ENCODE measurements around the gene ADAT2.
A peak's percentile ranks its signal among the peaks of the same experiment; 100 is the strongest.

Gene ADAT2

GRCh38 chr6:143450453-143451371, at the start of gene ADAT2, which contains the start of gene PEX3:
Gene ADAT2 (minus strand): TSS chr6:143450695. CDS start chr6:143450658, 37 bp downstream.
Gene PEX3 (plus strand): TSS chr6:143450805. CDS start chr6:143451043, 238 bp downstream.
- DNase-seq (ENCODE audit: low read depth): peak; percentile 89
- TF ChIP-seq, protein P1, sequence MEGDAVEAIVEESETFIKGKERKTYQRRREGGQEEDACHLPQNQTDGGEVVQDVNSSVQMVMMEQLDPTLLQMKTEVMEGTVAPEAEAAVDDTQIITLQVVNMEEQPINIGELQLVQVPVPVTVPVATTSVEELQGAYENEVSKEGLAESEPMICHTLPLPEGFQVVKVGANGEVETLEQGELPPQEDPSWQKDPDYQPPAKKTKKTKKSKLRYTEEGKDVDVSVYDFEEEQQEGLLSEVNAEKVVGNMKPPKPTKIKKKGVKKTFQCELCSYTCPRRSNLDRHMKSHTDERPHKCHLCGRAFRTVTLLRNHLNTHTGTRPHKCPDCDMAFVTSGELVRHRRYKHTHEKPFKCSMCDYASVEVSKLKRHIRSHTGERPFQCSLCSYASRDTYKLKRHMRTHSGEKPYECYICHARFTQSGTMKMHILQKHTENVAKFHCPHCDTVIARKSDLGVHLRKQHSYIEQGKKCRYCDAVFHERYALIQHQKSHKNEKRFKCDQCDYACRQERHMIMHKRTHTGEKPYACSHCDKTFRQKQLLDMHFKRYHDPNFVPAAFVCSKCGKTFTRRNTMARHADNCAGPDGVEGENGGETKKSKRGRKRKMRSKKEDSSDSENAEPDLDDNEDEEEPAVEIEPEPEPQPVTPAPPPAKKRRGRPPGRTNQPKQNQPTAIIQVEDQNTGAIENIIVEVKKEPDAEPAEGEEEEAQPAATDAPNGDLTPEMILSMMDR (IDR thresholded peaks at IDR 0.05; ENCODE audit: control insufficient read depth, extremely low read depth, insufficient read depth): no peak
- H3K4me3 ChIP-seq (ENCODE audit: low read depth, low read length): peak within 1 kb of the TSS; percentile 76

- TF ChIP-seq, protein P1 (IDR thresholded peaks at IDR 0.05; ENCODE audit: control insufficient read depth, extremely low read depth, insufficient read depth): no peak
- no peak for DNase-seq (ENCODE audit: low read depth)
These were observed 47.9 kb upstream of the ADAT2 start for GRCh38 chr6:143498428-143498827.

GRCh38 chr6:143496974-143497373, 46.5 kb upstream of the ADAT2 start:
- DNase-seq (ENCODE audit: low read depth): no peak
- no peak overlapping the region for H3K4me3 ChIP-seq (ENCODE audit: low read depth, low read length)
- TF ChIP-seq, protein P1 (IDR thresholded peaks at IDR 0.05; ENCODE audit: control insufficient read depth, extremely low read depth, insufficient read depth): no peak

More at GRCh38 chr6:143498428-143498827, 47.9 kb upstream of the ADAT2 start:
- no peak overlapping the region for H3K4me3 ChIP-seq (ENCODE audit: low read depth, low read length)

GRCh38 chr6:143490775-143491174, 40.3 kb upstream of the ADAT2 start:
- DNase-seq (ENCODE audit: low read depth): no peak
- TF ChIP-seq, protein P1 (IDR thresholded peaks at IDR 0.05; ENCODE audit: control insufficient read depth, extremely low read depth, insufficient read depth): no peak
- H3K4me3 ChIP-seq (ENCODE audit: low read depth, low read length): no peak overlapping the region

DNA sequence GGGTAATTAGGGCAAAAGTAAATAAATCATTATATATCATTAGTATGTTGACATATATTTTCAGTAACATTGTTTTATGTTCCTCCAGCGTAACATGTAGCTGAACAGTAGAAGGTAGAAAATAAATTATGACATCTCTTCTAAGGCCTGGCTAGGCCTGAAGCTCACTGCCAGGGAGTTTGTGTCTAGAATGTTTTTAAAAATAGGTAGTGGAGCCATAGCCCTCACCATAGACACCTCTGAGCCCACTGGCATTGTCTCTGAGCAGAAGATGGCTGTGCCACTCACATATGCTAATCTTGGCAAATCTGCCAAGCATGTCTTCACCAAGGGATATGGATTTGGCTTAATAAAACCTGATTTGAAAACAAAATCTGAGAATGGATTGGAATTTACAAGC, 39.7 kb upstream of the ADAT2 start:
- TF ChIP-seq, protein P1 (IDR thresholded peaks at IDR 0.05; ENCODE audit: control insufficient read depth, extremely low read depth, insufficient read depth): no peak
- no peak overlapping the region for H3K4me3 ChIP-seq (ENCODE audit: low read depth, low read length)
- DNase-seq (ENCODE audit: low read depth): no peak

DNA sequence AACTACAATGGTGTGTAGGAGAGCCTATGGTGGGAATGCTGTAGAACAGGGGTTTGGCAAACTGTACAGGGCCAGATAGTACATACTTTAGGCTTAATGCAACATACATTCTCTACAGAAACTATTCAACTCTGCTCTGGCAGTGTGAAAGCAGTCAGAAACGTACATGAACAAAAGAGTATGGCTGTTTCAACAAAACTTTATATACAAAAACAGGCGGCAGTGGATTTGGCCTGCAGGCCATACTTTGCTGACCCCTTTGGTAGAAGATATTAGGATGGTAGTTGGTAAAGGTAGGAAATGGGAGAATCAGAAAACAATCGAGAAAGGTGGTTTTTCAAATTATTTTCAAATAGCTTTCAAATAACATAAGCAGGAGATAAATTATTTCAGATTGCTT, 36.3 kb upstream of the ADAT2 start:
- no peak for DNase-seq (ENCODE audit: low read depth)
- no peak overlapping the region for H3K4me3 ChIP-seq (ENCODE audit: low read depth, low read length)
- TF ChIP-seq, protein P1 (IDR thresholded peaks at IDR 0.05; ENCODE audit: control insufficient read depth, extremely low read depth, insufficient read depth): no peak

Data from LNCaP clone FGC (cell line).